Measurements from ENCODE around the gene GPER1.
"Not testable (repeated sequence)": the region's sequence is repeated elsewhere in the genome, so short reads cannot be mapped to it uniquely, and the experiment has no call there.

The GPER1 gene

DNA sequence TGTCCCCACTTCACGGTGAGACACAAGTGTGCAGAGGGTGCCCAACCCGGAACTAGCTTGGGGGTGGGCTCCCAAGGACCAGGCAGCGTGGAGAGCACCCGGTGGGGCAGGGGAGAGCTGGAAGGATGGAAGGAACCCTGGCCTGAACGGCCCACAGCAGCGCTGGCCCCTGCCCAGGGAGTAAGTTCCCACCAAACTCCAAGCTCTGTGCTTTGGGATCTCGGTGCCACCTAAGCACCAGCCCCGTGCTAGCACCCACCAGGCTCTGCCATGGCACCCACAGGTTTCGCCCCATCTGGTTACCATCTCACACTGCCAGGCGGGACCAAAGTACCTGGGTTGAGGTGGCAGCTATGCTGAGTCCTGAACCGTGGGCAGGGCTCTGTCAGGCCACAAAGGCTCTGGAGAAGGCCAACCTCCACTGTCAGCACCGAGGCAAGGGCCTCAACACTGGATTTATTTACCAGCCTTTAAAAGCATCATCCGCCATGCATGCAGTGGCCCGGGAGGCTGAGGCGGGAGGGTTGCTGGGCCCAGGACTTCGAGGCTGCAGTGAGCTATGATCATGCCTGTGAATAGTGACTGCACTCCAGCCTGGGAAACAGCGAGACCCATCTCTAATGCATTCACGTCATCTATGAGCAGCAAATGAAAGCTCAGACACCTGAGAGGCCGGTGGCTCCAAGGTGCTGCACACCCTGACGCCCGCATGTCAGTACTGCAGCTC lies 16.0 kb downstream of the GPER1 start:
- no peak for DNase-seq (ENCODE audit: low spot score)

DNA sequence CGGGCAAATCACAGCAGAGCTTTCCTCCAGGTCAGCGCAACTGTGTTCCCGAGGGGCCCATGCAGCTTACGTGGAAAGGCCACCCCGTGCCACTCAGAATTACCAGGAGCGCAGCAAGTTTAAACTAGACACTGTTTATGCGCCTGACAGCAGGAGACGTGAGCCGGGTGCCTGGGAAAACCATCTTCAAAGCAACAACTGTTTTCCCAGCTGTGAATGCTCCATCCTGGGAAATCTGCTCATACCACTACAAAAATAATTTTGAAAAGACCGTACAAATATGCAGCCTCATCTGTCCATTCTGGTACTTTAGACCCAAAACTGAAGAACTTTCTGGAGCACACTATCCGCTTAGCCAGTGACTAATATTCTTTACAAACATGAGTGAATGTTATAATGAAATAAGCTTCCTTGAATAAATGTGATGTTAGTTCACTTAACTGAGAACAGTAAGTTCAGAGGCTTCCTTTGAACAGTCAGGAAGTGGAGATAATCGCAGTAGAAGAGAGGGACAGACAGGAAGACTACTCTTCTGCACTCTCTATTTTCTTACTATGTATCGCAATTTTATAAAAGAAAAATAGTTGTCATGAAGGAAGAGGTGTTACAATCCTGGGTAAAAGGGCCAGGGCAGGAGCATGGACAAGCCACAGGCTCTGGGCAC lies 16.7 kb downstream of the GPER1 start:
- no peak for DNase-seq (ENCODE audit: low spot score)

DNA sequence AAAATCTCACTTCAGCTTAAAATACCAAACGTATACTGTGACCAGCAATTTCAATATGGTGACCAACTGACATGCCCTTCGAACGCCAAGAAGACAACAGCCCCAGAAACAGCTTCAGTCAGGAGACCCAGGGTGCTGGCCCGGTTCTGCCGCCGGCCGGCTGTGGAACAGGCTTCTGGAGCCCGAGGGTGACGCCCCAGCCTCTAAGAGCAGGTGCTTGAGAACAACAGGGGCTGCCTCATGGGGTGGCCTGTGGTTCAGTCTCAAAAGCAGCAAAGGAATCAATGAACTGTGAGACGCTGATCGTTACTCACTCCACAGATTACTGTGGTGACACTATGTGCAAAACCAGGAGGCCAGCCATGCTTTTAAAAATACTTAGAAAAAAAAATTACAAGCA lies 17.3 kb downstream of the GPER1 start:
- no peak for DNase-seq (ENCODE audit: low spot score)

DNA sequence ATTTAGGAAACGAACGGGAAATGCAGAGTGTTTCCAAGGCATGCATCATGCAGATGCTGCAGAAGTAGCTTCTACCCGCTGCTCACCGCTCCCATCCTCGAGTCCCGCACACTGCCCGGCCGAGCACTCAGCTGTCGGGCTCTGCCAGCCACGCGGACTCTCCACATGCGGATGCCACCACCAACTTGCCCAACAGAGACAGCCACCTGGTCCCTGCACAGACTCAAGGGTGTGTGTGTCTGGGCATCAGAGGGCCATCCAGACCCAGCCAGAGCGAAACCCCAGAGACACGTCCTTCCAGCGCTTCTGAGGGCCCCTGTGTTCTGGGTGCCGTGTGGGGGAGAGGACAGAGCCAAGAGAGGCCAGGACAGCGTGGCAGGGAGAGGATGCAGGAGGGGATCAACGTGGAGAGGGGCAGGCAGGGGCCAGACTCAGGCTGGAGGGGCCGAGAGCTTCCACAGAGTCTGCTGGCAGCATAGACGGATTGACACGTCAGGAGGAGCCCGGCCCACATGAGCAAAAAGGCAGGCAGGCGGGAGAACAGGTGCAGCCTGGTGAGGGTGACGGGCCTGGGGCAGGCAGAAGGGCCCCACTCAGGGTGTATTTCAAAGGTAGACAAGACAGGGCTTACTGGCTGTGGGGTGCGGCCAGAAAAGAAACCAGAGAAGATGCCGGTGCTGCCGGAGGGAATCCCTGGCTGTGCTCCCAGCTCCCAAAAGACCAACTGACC lies 18.3 kb downstream of the GPER1 start:
- no peak for DNase-seq (ENCODE audit: low spot score)

DNA sequence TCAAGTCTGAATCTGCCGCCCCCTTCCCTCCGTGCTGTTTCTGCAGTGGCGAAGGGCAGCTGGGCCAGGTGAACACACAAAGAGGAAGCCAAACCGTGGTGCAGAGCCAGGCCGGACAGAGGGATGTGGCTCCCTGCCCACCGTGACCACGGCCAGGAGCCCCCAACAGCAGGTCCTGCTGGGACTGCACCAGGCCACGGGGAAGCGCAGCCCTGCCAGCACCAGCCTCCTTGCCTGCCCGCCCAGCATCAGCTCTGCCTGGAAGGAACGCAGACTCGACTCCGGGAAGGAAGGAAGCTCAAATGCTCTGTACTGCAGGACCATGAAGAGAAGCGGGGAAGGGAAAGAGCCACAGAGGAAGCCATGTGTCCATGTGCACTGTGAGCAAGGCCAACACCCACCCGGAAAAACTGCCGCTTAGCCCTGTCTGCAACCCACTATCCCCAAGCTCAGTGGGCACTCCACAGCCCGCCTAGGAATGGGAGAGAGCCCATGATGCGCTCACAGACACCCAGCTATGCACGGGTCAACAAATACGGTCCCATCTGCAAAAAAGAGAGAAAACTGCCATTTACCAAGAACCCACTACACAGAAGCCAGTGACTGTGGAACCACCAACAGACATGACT lies 19.0 kb downstream of the GPER1 start:
- DNase-seq (ENCODE audit: low spot score), result no peak

DNA sequence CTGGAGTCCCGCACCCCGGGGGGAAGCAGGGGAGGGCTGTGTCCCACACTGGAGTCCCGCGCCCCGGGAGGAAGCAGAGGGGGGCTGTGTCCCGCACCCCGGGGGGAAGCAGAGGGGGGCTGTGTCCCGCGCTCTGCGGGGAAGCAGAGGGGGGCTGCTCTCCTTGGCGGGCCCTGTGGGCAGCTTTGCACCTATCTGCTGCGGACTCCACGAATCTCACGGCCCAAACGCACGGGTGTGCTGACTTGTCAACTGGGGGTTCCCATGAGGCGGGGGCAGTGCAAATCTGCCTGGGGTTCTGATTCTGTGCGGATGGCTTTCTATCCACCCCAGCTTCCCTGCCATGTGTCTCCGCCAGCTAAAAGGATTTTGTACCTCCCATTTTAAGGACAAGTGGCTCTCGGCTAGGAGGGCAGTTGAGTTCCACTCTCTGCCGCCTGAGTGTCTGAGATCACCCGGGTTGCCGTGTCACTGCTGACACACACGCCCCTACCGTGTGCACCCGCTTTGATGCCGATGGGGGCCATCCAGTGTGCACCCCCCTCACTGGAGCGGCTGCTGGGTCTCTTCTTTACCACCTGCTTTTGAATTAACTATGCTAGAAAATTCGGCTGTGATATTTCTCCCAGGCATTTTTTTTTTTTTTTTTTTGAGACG lies 20.5 kb downstream of the GPER1 start:
- no peak for DNase-seq (ENCODE audit: low spot score)

DNA sequence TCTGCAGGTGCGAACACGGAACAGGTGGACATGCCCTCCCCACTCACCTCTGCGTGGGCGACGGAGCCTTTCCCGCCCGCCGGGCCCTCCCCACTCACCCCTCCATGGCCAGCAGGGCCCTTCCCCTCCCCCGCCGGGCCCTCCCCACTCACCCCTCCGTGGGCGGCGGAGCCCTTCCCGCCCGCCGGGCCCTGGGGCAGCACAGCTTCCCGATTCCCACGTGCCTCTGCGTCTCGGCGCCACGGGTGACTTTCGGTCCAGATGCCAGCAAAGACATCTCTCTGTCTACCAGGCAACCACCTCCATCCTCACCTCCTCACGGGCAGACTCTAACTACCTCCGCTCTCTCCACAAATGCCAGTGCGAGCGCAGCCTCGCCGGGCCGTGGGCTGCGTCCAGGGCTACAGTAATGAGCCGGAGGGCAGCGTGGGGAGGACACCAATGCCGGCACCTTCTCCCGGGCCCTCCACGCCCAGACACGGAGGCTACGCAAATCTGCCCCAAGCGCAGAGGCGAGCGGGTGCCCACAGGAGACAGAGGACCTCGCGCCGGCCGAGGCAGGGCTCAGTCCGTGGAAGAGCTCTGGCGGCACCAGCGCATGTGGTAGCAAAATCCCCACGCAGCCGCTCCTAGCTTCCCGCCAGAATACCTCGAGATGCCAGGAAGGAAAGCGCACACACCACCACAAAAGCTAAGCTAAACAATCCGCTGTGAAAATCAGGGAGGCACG lies 21.8 kb downstream of the GPER1 start:
- DNase-seq (ENCODE audit: low spot score), result no peak

DNA sequence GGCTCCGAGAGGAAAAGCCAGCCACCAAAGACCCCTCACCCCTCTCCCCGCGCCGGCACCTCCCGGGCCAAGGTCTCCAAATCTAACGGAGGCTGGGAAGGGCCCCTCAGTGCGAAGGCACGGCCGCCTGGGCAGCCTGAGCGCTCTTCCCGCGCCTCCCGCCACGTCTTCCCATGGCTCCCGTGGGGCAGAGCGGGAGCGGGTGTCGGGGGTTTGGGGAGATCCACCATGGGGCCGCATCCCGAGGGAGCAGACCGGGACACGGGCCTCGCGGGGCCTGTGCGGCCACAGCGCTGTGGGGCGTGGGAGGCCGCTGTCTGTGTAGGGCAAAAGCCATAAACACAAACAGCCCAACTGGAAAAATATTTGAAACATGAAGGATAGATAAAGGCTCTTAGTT lies 22.4 kb downstream of the GPER1 start:
- no peak for DNase-seq (ENCODE audit: low spot score)

DNA sequence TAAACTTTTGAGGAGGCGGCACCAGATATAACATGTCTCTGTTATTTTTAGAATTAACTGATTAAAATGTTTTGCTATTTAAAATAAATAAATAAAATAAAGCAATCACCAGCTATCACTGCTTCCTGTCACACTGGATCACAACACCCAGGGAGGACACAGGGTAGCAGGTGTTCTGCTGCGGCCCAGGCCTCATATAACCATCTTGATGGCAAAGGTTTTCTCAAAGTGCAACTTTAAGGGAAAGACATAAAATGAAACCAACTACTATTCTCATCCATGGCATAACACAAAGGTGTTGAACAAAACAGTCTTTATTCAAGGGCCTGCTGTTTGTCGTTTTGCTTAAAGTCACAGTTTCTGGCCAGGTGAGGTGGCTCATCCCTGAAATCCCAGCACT lies 23.2 kb downstream of the GPER1 start:
- DNase-seq (ENCODE audit: low spot score), result no peak

DNA sequence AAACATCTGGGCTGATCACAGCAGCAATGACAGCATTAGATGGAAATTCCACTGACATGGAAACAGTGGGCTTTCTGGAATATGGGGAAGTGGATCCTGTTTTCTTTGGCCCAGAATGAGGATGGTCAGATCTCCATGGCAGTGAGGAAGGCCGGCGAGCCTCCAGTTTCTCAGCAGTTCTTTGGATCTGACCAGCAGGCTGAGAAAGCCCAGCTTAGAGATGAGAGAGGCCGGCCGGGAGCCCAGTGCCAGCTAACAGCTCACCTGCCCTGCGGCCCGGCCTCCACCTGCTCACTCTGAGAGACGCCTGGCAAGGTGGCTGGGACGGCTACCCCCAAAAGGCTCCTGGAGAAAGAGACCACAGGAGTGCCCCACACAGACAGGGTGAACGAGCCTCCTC lies 24.2 kb downstream of the GPER1 start:
- no peak for DNase-seq (ENCODE audit: low spot score)

DNA sequence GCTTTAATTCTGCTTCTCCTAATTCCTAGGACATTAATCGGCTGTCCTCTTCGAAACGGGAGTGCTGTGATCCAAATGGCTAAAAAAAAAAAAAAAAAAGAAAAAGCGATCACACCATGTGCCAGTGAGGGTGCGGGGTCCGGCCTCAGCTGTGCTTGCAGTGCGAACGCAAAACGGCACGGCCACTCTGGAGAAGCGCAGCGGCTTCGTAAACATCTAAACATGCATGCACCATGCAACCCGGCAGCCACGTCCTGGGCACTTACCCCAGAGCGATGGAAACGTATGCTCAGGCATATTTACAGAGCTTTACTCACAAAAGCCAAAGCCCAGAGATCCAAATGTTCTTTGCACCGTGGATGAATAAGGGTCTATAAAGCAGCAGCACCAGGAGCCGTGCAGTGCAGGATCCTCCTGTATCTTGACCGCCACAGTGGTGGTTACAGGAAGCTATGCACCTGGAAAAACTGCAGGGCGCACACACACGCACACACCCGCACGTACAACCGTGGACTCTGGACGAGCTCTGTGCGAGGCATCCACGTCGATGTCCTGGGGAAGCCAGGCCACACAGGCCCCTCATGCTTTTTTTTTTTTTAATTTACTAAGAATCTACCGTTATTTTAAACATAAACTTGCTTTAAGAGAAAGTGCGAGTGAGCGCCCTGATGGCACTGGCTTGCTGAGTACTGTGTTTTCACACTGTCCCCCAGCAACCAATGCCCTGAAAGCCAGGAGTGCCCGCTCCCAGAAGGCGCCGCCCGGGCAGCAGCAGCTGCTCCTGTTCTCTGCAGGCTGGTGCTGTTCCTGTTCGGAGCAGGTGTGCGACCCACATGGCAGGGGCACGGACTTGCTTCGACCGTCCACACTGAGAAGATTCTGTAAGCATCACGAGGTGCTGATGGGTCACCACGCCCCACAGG lies 25.0 kb downstream of the GPER1 start:
- DNase-seq (ENCODE audit: low spot score), result no peak

DNA sequence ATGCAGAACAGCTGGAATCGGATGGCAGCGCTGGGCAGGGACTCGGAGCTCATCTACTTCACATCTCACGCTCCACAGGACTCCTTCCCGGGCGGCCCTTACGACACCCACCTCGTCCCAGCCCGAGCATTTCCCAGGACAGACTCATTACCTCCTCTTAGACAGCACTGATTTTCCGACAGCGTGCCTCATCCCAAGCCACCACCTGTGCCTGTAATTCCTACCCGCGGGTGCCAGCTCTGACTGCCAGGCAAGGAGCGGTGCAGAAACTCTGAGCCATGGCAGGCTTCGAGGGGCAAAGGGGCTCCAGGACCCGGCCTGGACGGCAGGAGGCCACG lies 25.6 kb downstream of the GPER1 start:
- no peak for DNase-seq (ENCODE audit: low spot score)

DNA sequence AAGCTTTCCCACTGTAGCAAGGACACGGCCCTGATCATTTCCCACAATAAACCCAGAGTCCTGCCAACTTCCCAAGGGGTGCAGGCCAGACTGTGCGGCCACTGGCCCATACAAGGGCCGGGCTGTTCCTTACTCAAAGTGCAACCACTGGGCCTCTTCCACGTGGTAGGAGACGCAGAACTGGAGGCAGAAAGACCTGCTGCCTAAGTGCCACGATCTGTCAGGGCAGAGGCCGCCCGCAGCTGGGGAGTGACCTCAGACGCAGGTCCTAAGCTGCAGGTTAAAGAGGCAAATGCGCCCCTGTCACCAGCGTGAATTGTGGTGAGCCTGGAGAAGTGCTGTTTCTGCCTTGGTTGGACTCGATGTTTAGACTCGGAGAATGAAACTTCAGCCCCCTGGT lies 26.2 kb downstream of the GPER1 start:
- DNase-seq (ENCODE audit: low spot score), result no peak

DNA sequence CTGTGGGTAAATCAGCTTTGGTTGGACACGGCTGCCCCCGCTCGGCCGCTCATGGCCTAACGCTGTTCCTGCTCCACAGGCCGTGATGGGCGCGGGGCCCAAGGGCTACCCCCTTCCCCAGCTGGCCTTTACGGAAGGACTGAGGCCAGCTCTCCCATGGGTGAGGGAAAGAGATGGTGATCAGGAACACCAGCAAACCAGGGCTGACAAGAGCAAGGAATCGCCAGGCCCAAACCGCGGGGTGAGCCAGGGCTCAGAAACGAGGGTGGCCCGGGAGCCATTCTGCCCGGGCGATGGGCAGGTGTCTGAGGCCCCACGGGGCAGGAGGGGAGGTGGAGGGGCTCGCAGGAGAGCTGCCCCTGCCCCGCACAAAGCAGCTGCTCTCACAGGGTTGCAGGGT lies 26.6 kb downstream of the GPER1 start:
- no peak for DNase-seq (ENCODE audit: low spot score)

DNA sequence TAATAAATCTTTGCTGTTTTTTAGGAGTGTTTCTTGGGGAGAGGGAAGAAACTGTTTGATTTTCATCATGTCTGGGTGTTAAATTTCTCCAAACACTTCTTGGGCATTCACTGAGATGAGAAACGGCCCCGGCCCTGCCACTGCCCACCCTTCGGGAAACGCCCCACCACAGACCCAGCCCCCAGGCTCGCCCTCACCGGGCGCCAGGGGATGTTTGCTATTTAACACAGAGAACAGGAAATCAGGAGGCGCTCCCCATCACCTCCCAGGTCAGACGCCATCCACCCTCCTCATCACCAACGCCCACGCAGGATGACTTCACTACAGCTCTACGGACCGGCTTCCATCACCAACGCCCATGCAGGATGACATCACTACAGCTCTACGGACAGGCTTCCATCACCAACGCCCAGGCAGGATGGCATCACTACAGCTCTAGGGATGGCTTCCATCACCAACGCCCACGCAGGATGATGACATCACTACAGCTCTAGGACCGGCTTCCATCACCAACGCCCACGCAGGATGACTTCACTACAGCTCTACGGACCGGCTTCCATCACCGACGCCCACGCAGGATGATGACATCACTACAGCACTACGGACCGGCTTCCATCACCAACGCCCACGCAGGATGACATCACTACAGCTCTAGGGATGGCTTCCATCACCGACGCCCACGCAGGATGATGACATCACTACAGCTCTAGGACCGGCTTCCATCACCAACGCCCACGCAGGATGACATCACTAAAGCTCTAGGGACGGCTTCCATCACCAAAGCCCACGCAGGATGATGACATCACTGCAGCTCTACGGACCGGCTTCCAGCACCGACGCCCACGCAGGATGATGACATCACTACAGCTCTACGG lies 27.5 kb downstream of the GPER1 start:
- DNase-seq (ENCODE audit: low spot score), result not testable (repeated sequence)

DNA sequence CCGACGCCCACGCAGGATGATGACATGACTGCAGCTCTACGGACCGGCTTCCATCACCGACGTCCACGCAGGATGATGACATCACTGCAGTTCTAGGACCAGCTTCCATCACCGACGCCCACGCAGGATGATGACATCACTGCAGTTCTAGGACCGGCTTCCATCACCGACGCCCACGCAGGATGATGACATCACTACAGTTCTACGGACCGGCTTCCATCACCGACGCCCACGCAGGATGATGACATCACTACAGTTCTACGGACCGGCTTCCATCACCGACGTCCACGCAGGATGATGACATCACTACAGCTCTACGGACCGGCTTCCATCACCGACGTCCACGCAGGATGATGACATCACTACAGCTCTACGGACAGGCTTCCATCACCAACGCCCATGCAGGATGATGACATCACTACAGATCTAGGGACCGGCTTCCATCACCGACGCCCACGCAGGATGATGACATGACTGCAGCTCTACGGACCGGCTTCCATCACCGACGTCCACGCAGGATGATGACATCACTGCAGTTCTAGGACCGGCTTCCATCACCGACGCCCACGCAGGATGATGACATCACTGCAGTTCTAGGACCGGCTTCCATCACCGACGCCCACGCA lies 28.6 kb downstream of the GPER1 start:
- not testable (repeated sequence) for DNase-seq (ENCODE audit: low spot score)

DNA sequence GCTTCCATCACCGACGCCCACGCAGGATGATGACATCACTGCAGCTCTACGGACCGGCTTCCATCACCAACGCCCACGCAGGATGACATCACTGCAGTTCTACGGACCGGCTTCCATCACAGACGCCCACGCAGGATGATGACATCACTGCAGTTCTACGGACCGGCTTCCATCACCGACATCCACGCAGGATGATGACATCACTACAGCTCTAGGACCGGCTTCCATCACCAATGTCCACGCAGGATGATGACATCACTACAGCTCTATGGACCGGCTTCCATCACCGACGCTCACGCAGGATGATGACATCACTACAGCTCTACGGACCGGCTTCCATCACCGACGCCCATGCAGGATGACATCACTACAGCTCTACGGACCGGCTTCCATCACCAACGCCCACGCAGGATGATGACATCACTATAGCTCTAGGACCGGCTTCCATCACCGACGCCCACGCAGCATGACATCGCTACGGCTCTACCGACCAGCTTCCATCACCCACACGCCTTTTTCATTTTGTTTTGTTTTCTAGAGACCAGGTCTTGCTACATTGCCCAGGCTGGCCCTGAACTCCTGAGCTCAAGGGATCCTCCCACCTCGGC lies 29.5 kb downstream of the GPER1 start:
- no peak for DNase-seq (ENCODE audit: low spot score)

DNA sequence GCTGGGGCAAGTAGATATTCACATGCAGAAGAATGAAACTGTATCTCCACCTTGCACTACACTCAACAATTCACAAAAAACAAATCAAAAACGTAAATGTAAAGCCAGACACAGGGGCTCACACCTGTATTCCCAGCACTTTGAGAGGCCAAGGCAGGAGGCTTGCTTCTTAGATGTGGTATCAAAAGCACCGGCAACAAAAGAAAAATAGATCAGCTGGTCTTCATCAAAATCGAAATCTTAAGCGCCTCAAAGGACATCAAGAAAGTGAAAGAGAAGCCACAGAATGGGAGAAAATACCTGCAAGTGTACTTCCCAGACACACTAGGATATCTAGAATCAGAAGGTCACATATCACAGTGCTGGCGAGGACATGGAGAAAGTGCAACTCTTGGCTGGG lies 31.3 kb downstream of the GPER1 start:
- DNase-seq (ENCODE audit: low spot score), result no peak

DNA sequence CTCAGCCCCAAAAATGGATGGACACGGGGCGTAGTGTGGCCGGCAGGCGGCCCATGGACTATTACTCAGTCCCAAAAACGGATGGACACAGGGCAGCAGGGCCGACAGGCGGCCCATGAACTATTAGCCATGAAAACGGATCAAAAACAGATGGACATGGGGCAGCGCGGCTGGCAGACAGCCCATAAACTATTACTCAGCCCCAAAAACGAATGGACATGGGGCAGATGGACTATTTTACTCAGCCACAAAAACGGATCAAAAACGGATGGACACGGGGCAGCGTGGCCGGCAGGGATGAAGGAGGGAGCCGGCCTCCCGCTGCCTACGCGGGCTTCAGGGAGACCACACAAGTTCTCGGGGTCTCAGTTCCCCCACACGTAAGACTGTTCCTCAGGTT lies 32.9 kb downstream of the GPER1 start:
- no peak for DNase-seq (ENCODE audit: low spot score)

Data from AG08396 (cell line).